ENCODE data around the gene PIP5K1C.
"Not testable (repeated sequence)": the region's sequence is repeated elsewhere in the genome, so short reads cannot be mapped to it uniquely, and the experiment has no call there.

Gene PIP5K1C

GRCh38 chr19:3672993-3673392, 27.3 kb downstream of the PIP5K1C start:
- no peak for DNase-seq

GRCh38 chr19:3672575-3672948, 27.7 kb downstream of the PIP5K1C start:
- DNase-seq: no peak

- DNase-seq: no peak
These were observed 28.3 kb downstream of the PIP5K1C start for GRCh38 chr19:3671680-3672574.

GRCh38 chr19:3670796-3671679, 29.2 kb downstream of the PIP5K1C start:
- DNase-seq: no peak

GRCh38 chr19:3669947-3670795, 30.1 kb downstream of the PIP5K1C start:
- no peak for DNase-seq

GRCh38 chr19:3669082-3669946, 31.0 kb downstream of the PIP5K1C start:
- DNase-seq: no peak

GRCh38 chr19:3668331-3669081, 31.8 kb downstream of the PIP5K1C start:
- no peak for DNase-seq

GRCh38 chr19:3667766-3668165, 32.5 kb downstream of the PIP5K1C start:
- no peak for DNase-seq

GRCh38 chr19:3667037-3667638, 33.1 kb downstream of the PIP5K1C start:
- DNase-seq: no peak

GRCh38 chr19:3666545-3666856, 33.8 kb downstream of the PIP5K1C start:
- DNase-seq: not testable (repeated sequence)

GRCh38 chr19:3665681-3666544, 34.4 kb downstream of the PIP5K1C start:
- DNase-seq: no peak

GRCh38 chr19:3664879-3665642, 35.2 kb downstream of the PIP5K1C start:
- DNase-seq: no peak

GRCh38 chr19:3663838-3664237, 36.4 kb downstream of the PIP5K1C start:
- no peak for DNase-seq

- no peak for DNase-seq
These were observed 38.7 kb downstream of the PIP5K1C start for GRCh38 chr19:3661284-3662238.

GRCh38 chr19:3660493-3661219, 39.6 kb downstream of the PIP5K1C start:
- DNase-seq: no peak

- DNase-seq: no peak
These were observed 40.5 kb downstream of the PIP5K1C start for GRCh38 chr19:3659746-3660112.
